Putamen (tissue), 1 donor: ENCODE data around the gene DGAT2.
"Not testable (repeated sequence)": the region's sequence is repeated elsewhere in the genome, so short reads cannot be mapped to it uniquely, and the experiment has no call there.

Experiments used
- DNase-seq: peaks from one replicate; pipeline ENCODE4 v3.0.0-alpha.2; 2016; ENCODE audit warnings: low spot score

Gene DGAT2, protein sequence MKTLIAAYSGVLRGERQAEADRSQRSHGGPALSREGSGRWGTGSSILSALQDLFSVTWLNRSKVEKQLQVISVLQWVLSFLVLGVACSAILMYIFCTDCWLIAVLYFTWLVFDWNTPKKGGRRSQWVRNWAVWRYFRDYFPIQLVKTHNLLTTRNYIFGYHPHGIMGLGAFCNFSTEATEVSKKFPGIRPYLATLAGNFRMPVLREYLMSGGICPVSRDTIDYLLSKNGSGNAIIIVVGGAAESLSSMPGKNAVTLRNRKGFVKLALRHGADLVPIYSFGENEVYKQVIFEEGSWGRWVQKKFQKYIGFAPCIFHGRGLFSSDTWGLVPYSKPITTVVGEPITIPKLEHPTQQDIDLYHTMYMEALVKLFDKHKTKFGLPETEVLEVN

DNA sequence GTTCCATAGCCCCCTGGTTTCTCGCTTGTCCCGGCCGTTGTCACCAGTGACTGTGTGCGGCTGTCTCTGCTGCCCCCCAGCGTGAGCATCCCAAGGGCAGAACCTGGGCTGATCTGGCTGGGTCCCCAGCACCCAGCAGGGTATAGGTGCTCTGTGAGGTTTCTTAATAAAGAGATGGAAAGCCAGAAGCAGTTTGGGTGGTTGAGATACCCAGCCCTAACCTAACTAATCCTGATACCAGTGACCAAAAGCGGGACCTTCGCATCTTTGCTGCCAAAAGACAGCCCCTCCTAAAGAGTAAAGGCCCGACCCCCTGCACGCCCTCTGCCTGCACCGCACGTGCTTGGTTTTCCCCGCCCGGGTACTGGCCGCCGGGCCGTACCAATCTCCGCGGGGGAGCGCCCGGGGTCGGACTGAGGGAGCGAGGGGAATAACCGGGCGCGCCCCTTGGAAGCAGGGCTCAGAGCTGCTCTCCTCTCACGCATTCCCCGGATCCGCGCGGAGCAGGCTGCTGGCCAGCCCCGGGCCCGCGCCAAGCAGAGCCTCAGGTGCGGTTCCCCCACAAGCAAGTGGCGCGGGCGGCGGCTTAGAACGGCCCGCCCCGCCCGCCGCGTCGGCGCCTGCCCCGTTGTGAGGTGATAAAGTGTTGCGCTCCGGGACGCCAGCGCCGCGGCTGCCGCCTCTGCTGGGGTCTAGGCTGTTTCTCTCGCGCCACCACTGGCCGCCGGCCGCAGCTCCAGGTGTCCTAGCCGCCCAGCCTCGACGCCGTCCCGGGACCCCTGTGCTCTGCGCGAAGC is at the start of gene DGAT2:
Gene DGAT2 (plus strand): TSS at position 667 of the 797 bp plus-strand sequence. CDS start 214 bp downstream, outside the sequence.
- DNase-seq, result peak; percentile 36

DNA sequence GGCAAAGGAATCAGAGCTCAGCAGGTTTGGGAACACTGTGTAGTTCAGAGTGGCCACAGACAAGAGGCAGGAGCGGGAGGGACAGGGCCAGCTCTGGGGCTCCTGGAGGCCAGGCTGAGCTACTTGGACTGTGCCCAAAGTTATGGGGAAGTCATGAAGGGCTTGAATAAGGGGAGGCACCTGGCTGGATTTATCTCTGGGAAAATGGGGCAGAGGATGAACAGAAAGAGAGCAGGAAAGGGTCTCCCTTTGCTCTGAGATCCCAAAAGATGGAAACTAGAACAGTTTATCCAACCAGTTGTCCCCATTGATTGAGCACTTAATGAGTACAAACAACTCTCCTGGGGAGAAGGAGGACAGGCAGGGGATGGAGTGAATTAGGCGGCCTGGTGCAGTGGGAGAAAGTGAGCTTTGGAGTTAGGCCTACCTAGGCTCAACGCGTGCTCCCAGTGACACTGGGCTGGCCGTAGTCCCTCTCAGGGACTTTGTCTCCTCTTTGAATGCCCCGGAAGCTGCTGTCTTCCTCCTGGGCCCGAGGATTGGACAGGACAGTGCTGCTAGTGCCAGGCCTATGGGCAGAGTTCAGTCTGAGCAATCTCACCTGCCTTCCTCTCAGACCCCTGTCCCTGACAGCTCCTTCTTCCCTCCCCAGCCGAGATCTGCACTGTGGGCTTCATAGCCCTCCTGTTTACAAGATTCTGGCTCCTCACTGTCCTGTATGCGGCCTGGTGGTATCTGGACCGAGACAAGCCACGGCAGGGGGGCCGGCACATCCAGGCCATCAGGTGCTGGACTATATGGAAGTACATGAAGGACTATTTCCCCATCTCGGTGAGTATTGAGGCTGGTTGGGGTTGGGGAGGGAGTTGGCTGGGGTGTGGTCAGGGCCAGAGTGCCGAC is 49.0 kb upstream of the DGAT2 start:
- no peak for DNase-seq

DNA sequence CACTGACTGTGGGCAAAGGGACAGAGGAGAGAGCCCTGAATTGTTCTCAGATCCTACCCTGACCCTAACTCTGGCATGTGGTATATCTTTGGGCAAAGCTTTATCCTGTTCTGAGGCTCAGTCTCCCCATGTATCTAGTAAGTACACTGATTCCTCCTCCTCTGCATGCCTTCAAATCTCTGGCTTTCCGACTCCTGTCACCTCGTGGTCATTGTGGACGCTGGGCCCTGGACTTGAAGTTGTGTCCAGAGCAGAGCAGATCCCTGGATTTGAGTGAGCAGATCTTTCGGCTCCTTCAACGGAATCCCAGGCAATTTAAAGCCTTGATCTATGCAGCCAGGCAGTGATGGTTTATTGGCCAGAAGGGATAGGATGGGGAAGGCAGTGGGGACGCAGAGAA is 47.9 kb upstream of the DGAT2 start:
- DNase-seq, result no peak

DNA sequence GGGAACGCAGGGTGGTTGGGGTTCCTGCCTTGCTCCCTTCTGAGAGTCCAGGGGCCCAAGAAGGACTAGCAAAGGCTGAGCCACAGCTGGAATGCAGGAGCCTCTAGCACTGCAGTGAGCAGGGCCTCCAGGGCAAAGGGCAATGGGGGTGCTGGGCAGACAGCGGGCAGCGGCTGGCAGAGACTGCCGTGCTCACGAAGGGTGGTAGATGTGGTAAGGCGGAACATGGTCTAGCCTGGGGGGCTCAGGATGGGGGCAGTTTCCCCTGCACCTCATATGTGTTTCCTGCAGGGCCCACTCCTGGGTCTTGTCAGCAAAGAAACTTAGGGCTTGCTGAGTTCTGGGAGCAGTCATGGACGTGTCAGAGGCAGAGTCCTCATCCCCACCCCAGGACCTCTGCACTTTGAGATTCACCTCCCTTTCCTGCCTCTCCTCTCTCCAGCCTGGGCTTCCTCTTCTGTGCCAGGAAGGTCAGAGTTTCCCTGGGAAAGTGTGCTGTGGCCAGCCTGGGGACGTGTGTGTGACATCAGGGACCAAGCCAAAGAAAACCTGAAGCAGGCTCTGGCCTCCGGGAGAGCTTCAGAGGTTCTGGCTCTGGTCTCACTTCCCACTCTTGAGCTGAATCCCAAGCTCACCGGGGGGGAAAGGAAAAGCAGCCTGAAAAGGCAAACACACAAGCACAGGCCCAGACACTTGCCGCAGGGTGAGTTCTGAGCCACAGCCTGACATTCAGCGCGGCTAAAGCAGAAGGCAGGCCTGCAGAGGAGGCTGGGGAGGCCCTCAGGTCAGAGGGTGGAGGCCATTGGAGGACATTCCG is 46.5 kb upstream of the DGAT2 start:
- no peak for DNase-seq

- DNase-seq, result no peak
Measured at GRCh38 chr11:75722669-75723042, 45.9 kb upstream of the DGAT2 start.

- DNase-seq, result no peak
Measured at GRCh38 chr11:75725547-75726320, 42.8 kb upstream of the DGAT2 start.

GRCh38 chr11:75728992-75729391 is 39.6 kb upstream of the DGAT2 start:
- DNase-seq, result no peak

DNA sequence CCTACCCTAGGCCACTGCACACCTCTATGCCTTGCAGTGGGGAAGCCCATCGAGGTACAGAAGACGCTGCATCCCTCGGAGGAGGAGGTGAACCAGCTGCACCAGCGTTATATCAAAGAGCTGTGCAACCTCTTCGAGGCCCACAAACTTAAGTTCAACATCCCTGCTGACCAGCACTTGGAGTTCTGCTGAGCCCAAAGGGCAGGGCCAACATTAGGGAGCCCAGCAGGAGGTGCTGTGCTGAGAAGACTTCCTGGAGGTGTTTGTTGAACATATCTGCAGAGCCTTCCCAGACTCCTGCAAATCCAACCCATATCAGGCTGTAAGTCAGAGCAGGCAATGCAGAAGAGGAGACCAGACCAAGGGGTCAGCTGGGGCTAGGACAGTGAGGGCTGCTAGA is 37.5 kb upstream of the DGAT2 start:
- no peak for DNase-seq

GRCh38 chr11:75733071-75733430 is 35.5 kb upstream of the DGAT2 start:
- no peak for DNase-seq

GRCh38 chr11:75733431-75734107 is 35.0 kb upstream of the DGAT2 start:
- DNase-seq, result no peak

GRCh38 chr11:75734491-75735180 is 33.9 kb upstream of the DGAT2 start:
- DNase-seq, result no peak

GRCh38 chr11:75735181-75735845 is 33.3 kb upstream of the DGAT2 start:
- DNase-seq, result no peak

DNA sequence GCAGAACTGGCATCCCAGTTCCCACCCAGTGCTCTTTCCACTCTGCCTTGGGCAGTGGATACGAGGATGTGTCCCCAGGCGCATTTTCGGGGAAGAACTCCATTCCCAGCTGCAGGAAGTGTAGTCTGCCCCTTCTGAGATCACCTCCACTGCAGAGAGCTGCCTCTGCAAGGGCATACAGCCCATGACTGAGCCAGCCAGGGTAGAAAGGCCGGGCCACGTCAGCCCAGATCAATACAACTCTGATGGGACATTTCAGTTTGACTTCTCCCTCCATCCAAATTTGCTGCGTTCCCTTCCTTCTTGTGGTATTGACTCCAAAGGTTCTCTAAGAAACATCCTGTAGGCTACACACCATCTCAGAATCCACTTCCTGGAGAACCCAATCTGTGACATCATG is 31.3 kb upstream of the DGAT2 start:
- DNase-seq, result no peak

DNA sequence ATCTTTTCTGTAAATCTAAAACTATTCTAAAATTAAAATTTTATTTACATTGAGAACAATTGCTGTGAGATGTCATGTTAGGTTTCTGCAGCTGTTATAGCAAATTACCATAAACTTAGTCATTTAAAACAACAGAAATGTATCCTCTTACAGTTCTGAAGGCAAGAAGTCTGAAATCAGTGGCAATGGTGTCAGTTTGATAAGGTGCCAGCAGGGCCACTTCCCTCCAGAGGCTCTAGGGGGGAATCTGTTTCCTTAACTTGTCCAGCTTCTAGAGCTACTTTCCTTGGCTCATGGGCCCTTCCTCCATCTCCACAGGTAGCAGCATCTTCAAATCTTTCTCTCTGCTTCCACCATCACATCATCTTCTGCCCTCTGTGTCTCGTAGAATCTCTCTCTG is 27.9 kb upstream of the DGAT2 start:
- no peak for DNase-seq

GRCh38 chr11:75743159-75743558 is 25.4 kb upstream of the DGAT2 start:
- DNase-seq, result not testable (repeated sequence)

DNA sequence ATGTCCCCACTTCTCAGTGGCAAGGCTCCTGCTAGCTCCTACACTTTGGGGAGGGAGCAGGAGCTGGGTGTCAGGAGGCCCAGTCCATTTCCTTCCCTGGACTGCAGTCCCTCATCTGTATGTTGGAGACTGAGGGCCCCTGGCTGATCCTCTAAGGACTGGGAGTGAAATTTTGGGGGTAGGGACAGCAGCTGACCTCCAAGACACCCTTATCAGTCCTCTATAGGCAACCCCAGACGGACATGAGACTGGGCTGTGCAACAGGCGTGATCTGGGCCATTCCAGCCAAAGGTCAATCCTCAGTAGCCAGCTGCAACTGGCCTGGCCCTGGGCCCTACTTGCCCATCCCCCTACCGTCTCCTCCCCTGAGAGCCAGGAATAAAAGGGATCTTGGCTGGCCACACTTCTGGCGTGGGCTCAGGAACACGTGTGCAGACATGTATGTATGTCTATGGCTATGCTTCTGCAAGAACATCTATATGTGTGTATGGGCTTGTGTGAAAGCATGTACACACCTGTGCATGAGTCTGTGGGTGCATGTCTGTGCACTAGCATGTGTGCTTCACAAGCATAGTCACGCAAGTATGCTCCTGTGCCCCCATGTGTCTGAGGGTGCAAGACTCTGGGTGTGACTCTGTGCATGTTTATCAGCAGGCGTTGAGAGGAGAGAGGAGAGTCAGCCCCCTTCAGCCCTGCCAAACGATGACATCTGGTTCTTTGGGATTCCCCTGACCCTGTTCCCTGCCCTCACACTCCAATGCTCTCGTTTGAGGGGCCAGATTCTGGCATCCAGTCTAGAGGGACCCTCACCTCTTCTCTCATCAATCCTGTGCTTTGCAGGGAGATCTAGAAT is 24.6 kb upstream of the DGAT2 start:
- no peak for DNase-seq

DNA sequence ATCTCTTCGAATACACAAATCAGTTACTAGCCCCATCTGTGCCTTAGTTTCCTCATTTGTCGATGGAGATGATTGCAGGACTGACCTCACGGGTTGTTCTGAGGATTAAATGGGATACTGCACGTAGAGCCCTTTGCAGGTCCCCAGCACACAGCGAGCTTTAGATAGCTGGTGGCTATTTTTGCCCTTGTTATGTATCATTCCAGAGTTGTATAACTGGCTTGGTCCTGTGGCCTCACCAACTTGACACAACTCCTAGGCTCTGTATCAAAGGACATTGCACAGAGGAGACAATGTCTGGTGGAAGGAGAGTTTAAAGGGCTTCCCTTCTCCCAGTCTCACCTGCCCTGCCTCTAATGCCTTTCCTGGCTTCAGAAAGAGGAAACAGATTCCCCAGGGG is 22.8 kb upstream of the DGAT2 start:
- no peak for DNase-seq

- not testable (repeated sequence) for DNase-seq
Measured at GRCh38 chr11:75748729-75749273, 19.8 kb upstream of the DGAT2 start.
